ENCODE data around the gene YAE1. TPM values are rescaled to one million over a fixed set of nuclear protein-coding genes. Genes with fewer than 3 reads are reported as not detected.

YAE1 gene
- total RNA-seq, 1 experiment from 2014 or later: 23.1 TPM

DNA sequence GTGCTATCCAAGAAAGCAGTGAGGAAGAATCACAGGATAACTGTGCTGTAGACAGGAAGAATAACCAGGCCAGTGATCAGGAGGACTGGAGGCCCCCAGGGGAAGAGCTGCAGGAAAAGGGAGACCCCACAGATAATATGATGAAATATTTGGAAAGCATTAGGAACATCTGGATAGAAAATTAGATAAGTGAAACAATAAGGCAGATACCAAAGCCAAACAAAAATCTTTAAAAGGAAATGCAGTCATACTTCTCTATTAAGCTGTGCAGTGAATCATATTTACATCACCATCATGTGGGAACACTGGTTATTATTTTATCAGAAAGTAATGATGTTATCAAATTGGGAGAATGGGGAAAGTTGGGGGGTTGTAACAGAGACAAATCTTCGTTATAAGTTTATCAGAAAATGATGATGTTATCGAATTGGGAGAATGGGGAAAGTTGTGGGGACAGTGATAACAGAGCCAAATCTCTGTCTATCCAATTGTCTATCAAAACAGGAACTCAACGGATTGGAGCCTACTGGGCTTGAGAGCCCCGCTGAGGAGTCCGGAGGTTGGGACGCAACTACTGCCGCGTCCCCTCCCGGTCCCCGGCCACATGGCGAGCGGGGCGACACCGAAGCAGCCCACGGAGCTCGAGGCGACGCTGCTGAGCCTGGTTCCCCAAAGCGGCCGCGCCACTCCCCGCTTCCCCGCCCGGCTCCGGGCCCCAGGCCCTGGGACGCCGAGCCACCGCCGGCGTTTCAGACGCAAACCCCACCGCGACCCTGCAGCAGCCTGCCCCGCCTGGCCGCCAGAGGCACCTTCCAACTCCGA lies 43.1 kb downstream of the YAE1 start:
- H3K79me2 ChIP-seq (ENCODE audit: low read depth): no peaks in the 10 kb centered on the region
- no peaks in the 10 kb centered on the region for H3K27me3 ChIP-seq (ENCODE audit: insufficient read depth, low read depth)
- no peaks in the 10 kb centered on the region for H3K4me1 ChIP-seq (replicated peaks; ENCODE audit: insufficient read depth)
- H3F3A ChIP-seq (ENCODE audit: insufficient read depth, low read depth): no peaks in the 10 kb centered on the region
- no peak overlapping the region for H3K4me2 ChIP-seq
- H3K4me3 ChIP-seq: no peak overlapping the region
- no peak for DNase-seq
- no peaks in the 10 kb centered on the region for H3K9me3 ChIP-seq (ENCODE audit: insufficient read depth, low read depth)
- BruUV-seq (replicated peaks): no TSS peak
- intact Hi-C loops (cut with micrococcal nuclease; ENCODE audit: unreplicated experiment): no loop called here
- H2AFZ ChIP-seq: no peak overlapping the region
- H3K27ac ChIP-seq: no peak overlapping the region
- ChIA-PET POLR2A (ENCODE audit: unreplicated experiment) (interaction anchor here (0.6 kb wide), 1 partner anchor 8 kb away, joined by 7 read pairs; no protein-coding TSS in a partner anchor), CTCF (no interaction called here)
- H4K20me1 ChIP-seq (ENCODE audit: insufficient read depth): no peaks in the 10 kb centered on the region
- no peak for TF ChIP-seq EZH2 (IDR thresholded peaks at IDR 0.05; ENCODE audit: low read depth)
- TF ChIP-seq, protein P1, sequence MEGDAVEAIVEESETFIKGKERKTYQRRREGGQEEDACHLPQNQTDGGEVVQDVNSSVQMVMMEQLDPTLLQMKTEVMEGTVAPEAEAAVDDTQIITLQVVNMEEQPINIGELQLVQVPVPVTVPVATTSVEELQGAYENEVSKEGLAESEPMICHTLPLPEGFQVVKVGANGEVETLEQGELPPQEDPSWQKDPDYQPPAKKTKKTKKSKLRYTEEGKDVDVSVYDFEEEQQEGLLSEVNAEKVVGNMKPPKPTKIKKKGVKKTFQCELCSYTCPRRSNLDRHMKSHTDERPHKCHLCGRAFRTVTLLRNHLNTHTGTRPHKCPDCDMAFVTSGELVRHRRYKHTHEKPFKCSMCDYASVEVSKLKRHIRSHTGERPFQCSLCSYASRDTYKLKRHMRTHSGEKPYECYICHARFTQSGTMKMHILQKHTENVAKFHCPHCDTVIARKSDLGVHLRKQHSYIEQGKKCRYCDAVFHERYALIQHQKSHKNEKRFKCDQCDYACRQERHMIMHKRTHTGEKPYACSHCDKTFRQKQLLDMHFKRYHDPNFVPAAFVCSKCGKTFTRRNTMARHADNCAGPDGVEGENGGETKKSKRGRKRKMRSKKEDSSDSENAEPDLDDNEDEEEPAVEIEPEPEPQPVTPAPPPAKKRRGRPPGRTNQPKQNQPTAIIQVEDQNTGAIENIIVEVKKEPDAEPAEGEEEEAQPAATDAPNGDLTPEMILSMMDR (conservative IDR thresholded peaks at IDR 0.05): no peak
- H3K9me2 ChIP-seq (ENCODE audit: insufficient read depth): no peaks in the 10 kb centered on the region; the same call in 1 of the 2 replicates
- no peaks in the 10 kb centered on the region for H3K36me3 ChIP-seq (ENCODE audit: low read depth)

DNA sequence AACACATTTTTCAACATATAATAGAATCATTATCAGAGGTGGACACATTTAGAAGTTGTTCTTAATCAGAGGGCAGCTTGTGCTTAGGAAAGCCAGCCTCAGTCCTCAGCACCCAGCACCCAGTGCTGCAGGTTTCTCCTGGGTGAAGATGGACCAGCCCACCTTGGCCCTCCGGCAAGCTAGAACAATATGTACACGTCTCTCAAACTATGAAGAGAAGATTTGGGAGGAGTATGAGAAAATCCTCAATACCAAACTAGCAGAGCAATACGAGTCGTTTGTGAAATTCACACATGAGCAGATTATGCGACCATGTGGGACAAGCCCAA lies 43.7 kb downstream of the YAE1 start:
- H4K20me1 ChIP-seq (ENCODE audit: insufficient read depth): no peaks in the 10 kb centered on the region
- ChIA-PET CTCF (interaction anchor here (0.6 kb wide), 1 partner anchor 110 kb away, joined by 3 read pairs; no protein-coding TSS in a partner anchor), POLR2A (ENCODE audit: unreplicated experiment) (no interaction called here)
- intact Hi-C loops (cut with micrococcal nuclease; ENCODE audit: unreplicated experiment): no loop called here
- H3K4me1 ChIP-seq (replicated peaks; ENCODE audit: insufficient read depth): no peaks in the 10 kb centered on the region
- H3K36me3 ChIP-seq (ENCODE audit: low read depth): no peaks in the 10 kb centered on the region
- H3K9me2 ChIP-seq (ENCODE audit: insufficient read depth): no peaks in the 10 kb centered on the region; the same call in 1 of the 2 replicates
- no peak overlapping the region for H2AFZ ChIP-seq
- H3K9me3 ChIP-seq (ENCODE audit: insufficient read depth, low read depth): no peaks in the 10 kb centered on the region
- TF ChIP-seq, protein P1 (conservative IDR thresholded peaks at IDR 0.05): no peak
- no peak for TF ChIP-seq EZH2 (IDR thresholded peaks at IDR 0.05; ENCODE audit: low read depth)
- no peak for DNase-seq
- H3K27me3 ChIP-seq (ENCODE audit: insufficient read depth, low read depth): no peaks in the 10 kb centered on the region
- no peak overlapping the region for H3K27ac ChIP-seq
- no peaks in the 10 kb centered on the region for H3K79me2 ChIP-seq (ENCODE audit: low read depth)
- no peak overlapping the region for H3K4me2 ChIP-seq
- H3K4me3 ChIP-seq: no peak overlapping the region
- no TSS peak for BruUV-seq (replicated peaks)
- H3F3A ChIP-seq (ENCODE audit: insufficient read depth, low read depth): no peaks in the 10 kb centered on the region

DNA sequence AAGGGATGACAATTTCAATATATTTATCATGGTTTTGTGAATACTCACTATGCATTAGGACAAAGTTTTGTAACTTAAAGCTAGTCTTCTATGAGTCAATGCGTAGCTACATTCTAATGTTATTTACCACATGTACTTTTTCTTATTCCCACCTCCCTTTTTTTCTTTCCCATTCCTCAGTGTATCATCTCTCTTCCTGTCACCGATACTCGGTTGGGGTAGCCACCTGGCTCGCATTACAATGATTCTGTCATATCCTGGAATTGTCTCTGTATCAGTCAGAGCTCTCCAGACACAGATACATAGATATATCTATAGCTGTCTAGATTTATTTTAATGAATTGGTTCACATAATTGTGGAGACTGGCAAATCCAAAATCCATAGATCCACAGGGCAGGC lies 47.4 kb downstream of the YAE1 start:
- no peak overlapping the region for H3K4me3 ChIP-seq
- H2AFZ ChIP-seq: no peak overlapping the region
- BruUV-seq (replicated peaks): no TSS peak
- no peak overlapping the region for H3K27ac ChIP-seq
- ChIA-PET CTCF (no interaction called here), POLR2A (ENCODE audit: unreplicated experiment) (interaction anchor here (0.6 to 0.7 kb wide), 2 partner anchors 8 to 11 kb away, joined by 3 to 5 read pairs; no protein-coding TSS in a partner anchor)
- H3F3A ChIP-seq (ENCODE audit: insufficient read depth, low read depth): no peaks in the 10 kb centered on the region
- H4K20me1 ChIP-seq (ENCODE audit: insufficient read depth): no peaks in the 10 kb centered on the region
- no peaks in the 10 kb centered on the region; the same call in 1 of the 2 replicates for H3K9me2 ChIP-seq (ENCODE audit: insufficient read depth)
- no peak overlapping the region for H3K4me2 ChIP-seq
- no peaks in the 10 kb centered on the region for H3K36me3 ChIP-seq (ENCODE audit: low read depth)
- no peak for DNase-seq
- H3K4me1 ChIP-seq (replicated peaks; ENCODE audit: insufficient read depth): no peaks in the 10 kb centered on the region
- no peak for TF ChIP-seq EZH2 (IDR thresholded peaks at IDR 0.05; ENCODE audit: low read depth)
- TF ChIP-seq, protein P1 (conservative IDR thresholded peaks at IDR 0.05): no peak
- H3K27me3 ChIP-seq (ENCODE audit: insufficient read depth, low read depth): no peaks in the 10 kb centered on the region
- H3K79me2 ChIP-seq (ENCODE audit: low read depth): no peaks in the 10 kb centered on the region
- H3K9me3 ChIP-seq (ENCODE audit: insufficient read depth, low read depth): no peaks in the 10 kb centered on the region; the same call in 1 of the 2 replicates
- intact Hi-C loops (cut with micrococcal nuclease; ENCODE audit: unreplicated experiment): no loop called here

Measured in PC-9 (cell line).